Bronchial epithelial cell (primary cell): ENCODE results near the gene TSPAN17. TPM values are rescaled to one million over a fixed set of nuclear protein-coding genes. Genes with fewer than 3 reads are reported as not detected.

Experiments
- DNase-seq: peaks from one replicate; pipeline ENCODE4 v3.0.0-alpha.2; 2010; ENCODE audit warnings: low read depth
- FAIRE-seq: peaks from 2 replicates; lab custom pipeline; 2011; peaks lifted over from hg19 to GRCh38; lab: Jason Lieb, UNC
- H3K27me3 ChIP-seq: 2 replicates; pipeline ENCODE4 v1.5.1; 2011; ENCODE audit warnings: low read length; ENCODE audit not compliant: control insufficient read depth, insufficient read depth
- H3K36me3 ChIP-seq: 2 replicates; pipeline ENCODE4 v1.5.1; 2011; ENCODE audit warnings: low read length; ENCODE audit not compliant: control insufficient read depth, insufficient read depth
- H3K4me3 ChIP-seq: 2 replicates; pipeline ENCODE4 v1.5.1; 2011; ENCODE audit warnings: mild to moderate bottlenecking, low read depth, low read length, control low read depth
- total RNA-seq: library from RNA; depleted of rRNA; stranded (reverse); fragments of >200 nt; gene quantifications from 2 replicates; pipeline ENCODE4 v1.2.1, GENCODE V29; 2014
- TF ChIP-seq, protein P1 (sequence below): IDR thresholded peaks from 2 replicates; pipeline ENCODE4 v1.5.1; 2011; ENCODE audit warnings: mild to moderate bottlenecking, moderate library complexity, low read length, control low read depth, inconsistent platforms; ENCODE audit not compliant: insufficient read depth, severe bottlenecking

The TSPAN17 gene
- total RNA-seq, 1 donor from 2014 or later = 46.3 TPM

- DNase-seq (no peak), FAIRE-seq (no peak)
- no peak overlapping the region for H3K4me3 ChIP-seq
- H3K36me3 ChIP-seq = no peaks in the 10 kb centered on the region
- TF ChIP-seq, protein P1, sequence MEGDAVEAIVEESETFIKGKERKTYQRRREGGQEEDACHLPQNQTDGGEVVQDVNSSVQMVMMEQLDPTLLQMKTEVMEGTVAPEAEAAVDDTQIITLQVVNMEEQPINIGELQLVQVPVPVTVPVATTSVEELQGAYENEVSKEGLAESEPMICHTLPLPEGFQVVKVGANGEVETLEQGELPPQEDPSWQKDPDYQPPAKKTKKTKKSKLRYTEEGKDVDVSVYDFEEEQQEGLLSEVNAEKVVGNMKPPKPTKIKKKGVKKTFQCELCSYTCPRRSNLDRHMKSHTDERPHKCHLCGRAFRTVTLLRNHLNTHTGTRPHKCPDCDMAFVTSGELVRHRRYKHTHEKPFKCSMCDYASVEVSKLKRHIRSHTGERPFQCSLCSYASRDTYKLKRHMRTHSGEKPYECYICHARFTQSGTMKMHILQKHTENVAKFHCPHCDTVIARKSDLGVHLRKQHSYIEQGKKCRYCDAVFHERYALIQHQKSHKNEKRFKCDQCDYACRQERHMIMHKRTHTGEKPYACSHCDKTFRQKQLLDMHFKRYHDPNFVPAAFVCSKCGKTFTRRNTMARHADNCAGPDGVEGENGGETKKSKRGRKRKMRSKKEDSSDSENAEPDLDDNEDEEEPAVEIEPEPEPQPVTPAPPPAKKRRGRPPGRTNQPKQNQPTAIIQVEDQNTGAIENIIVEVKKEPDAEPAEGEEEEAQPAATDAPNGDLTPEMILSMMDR = no peak
- H3K27me3 ChIP-seq = peaks cover 12% of the 10 kb centered on the region
Measured at GRCh38 chr5:176685010-176685409, 37.7 kb downstream of the TSPAN17 start.

DNA sequence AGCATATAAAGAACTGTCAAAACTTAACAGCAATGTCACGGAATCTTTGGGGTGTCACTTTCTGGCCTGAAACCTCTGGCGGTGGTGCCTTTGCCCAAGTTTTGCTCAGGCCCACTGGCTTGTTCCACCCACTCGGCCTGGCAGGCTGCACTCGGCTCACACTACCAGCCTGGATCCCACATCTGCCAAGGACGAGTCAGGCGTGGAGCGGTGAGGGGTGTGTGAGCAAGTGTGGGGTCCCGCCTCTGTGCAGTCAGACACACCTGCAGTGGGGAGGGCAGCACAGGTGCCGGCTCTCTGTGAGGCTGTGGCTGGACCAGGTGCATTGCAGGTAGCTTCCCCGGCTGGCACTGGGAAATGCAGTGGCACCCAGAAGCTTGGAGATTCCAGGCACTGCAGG lies 40.0 kb downstream of the TSPAN17 start:
- H3K4me3 ChIP-seq = no peak overlapping the region
- DNase-seq (no peak), FAIRE-seq (no peak)
- no peaks in the 10 kb centered on the region for H3K36me3 ChIP-seq
- TF ChIP-seq, protein P1 = no peak
- peaks cover 11% of the 10 kb centered on the region for H3K27me3 ChIP-seq

- DNase-seq (no peak), FAIRE-seq (no peak)
- Histone ChIP-seq H3K27me3 (peaks cover 14% of the 10 kb centered on the region), H3K36me3 (no peaks in the 10 kb centered on the region), H3K4me3 (no peak overlapping the region)
- TF ChIP-seq, protein P1 = no peak
Measured at GRCh38 chr5:176687881-176688280, 40.6 kb downstream of the TSPAN17 start.

DNA sequence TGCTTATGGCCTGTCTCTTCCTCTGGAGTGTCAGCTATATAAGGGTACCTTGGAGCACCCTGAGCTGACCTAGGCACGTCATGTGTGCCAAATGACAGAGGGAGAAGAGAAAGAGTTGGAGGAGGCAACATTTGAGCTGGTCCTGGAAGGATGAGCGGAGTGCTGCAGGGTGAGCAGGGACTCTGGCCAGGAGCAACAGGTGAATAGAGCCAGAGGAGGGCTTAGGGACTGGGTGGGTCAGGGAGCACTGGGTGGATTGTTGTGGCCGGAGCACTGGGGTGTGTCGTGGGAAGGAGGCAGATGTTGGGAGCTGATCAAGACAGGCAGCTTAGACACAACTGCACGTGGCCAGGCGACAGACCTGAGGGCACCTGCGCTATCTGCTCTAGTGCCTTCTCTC lies 43.6 kb downstream of the TSPAN17 start:
- TF ChIP-seq, protein P1 = no peak
- Histone ChIP-seq H3K4me3 (no peak overlapping the region), H3K36me3 (no peaks in the 10 kb centered on the region), H3K27me3 (peaks cover 29% of the 10 kb centered on the region)
- FAIRE-seq (no peak), DNase-seq (no peak)

- peaks cover 30% of the 10 kb centered on the region for H3K27me3 ChIP-seq
- DNase-seq = no peak
- H3K4me3 ChIP-seq = no peak overlapping the region
- FAIRE-seq = no peak
- TF ChIP-seq, protein P1 = no peak
- no peaks in the 10 kb centered on the region for H3K36me3 ChIP-seq
Measured at GRCh38 chr5:176691524-176691923, 44.2 kb downstream of the TSPAN17 start.

DNA sequence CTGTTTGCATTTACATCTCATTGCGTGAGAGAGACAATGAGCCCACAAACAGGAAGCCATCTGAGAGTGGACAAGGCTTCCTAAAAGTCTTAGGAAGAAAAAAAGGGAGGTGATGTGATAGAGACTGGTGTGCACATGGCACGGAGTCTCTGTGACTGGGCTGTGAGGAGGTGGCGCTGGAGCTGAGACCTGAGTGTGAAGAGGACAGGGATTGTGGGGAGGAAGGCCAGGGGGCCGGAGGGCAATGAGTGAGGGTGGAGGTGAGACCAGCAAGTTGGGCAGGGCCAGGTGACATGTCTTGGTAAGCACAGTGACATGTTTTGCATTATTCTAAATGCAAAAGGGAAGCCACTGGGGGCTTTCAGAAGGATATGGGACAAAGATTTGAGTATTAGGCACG lies 45.0 kb downstream of the TSPAN17 start:
- H3K27me3 ChIP-seq = peaks cover 34% of the 10 kb centered on the region
- DNase-seq = no peak

More for the DNA sequence above, 45.0 kb downstream of the TSPAN17 start:
- no peak for FAIRE-seq
- H3K4me3 ChIP-seq = no peak overlapping the region
- TF ChIP-seq, protein P1 = no peak
- H3K36me3 ChIP-seq = no peaks in the 10 kb centered on the region
